ENCODE results near the gene ZNF610.

DNA sequence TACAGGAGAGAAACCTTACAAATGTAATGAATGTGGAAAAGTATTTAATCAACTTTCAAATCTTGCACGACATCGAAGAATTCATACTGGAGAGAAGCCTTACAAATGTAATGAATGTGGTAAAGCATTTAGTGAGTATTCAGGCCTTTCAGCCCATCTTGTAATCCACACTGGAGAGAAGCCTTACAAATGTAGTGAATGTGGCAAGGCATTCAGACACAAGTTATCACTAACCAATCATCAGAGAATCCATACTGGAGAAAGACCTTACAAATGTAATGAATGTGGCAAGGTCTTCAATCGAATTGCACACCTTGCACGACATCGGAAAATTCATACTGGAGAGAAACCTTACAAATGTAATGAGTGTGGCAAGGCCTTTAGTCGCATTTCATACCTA is 13.6 kb upstream of the ZNF610 start:
- TF ChIP-seq CTCF (conservative IDR thresholded peaks at IDR 0.05; ENCODE audit: low read depth, low read length) (no peak), EZH2phosphoT487 (IDR thresholded peaks at IDR 0.05; ENCODE audit: borderline replicate concordance, low read length) (no peak)
